ENCODE results near the gene PORCN. TPM values are rescaled to one million over a fixed set of nuclear protein-coding genes. Genes with fewer than 3 reads are reported as not detected.

The PORCN gene
- total and polyA plus RNA-seq, 2 of the 13 experiments (the other 11 are each of a cell fraction or from before 2014, with no cell fraction given), result 3.9 to 5.8 TPM

DNA sequence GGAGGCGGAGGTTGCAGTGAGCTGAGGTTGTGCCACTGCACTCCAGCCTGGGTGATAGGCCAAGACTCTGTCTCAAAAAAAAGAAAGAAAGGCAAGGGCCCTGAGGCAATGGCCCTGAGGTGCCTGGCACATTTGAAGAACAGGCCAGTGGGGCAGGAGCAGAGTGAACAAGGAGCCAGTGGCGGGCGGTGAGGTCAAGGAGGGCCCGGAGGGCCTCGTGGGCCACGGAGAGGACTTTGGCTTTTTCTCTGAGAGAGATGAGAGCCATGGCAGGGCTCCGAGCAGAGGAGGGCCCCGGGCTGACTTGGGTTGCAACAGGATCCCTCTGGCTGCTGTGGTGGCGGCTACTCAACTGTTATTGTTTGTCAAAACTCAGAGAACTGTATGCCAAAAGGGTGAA, 19.5 kb upstream of the PORCN start:
- intact Hi-C loops (cut with micrococcal nuclease; ENCODE audit: unreplicated experiment), result no loop called here
- H4K20me1 ChIP-seq (ENCODE audit: insufficient read depth, low read length), result no peaks in the 10 kb centered on the region
- ChIA-PET POLR2A (no interaction called here), CTCF (ENCODE audit: low intra/inter-chr PET ratio, low total read pairs) (no interaction called here)
- no peak overlapping the region for H3K9ac ChIP-seq (ENCODE audit: insufficient read depth, low read depth, low read length)
- TF ChIP-seq, protein P1, sequence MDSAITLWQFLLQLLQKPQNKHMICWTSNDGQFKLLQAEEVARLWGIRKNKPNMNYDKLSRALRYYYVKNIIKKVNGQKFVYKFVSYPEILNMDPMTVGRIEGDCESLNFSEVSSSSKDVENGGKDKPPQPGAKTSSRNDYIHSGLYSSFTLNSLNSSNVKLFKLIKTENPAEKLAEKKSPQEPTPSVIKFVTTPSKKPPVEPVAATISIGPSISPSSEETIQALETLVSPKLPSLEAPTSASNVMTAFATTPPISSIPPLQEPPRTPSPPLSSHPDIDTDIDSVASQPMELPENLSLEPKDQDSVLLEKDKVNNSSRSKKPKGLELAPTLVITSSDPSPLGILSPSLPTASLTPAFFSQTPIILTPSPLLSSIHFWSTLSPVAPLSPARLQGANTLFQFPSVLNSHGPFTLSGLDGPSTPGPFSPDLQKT (CRISPR knock-in tag; IDR thresholded peaks at IDR 0.05; ENCODE audit: borderline replicate concordance), result no peak
- TF ChIP-seq PLRG1 (conservative IDR thresholded peaks at IDR 0.05), result no peak
- no peak for TF ChIP-seq ZNF354B (CRISPR knock-in tag; IDR thresholded peaks at IDR 0.05)
- TF ChIP-seq ZNF891 (CRISPR knock-in tag; IDR thresholded peaks at IDR 0.05), result no peak
- no peak for TF ChIP-seq GLI4 (CRISPR knock-in tag; IDR thresholded peaks at IDR 0.05; ENCODE audit: borderline replicate concordance)
- TF ChIP-seq HOXA9 (CRISPR knock-in tag; IDR thresholded peaks at IDR 0.05; ENCODE audit: borderline replicate concordance), result no peak
- TF ChIP-seq, protein P2, sequence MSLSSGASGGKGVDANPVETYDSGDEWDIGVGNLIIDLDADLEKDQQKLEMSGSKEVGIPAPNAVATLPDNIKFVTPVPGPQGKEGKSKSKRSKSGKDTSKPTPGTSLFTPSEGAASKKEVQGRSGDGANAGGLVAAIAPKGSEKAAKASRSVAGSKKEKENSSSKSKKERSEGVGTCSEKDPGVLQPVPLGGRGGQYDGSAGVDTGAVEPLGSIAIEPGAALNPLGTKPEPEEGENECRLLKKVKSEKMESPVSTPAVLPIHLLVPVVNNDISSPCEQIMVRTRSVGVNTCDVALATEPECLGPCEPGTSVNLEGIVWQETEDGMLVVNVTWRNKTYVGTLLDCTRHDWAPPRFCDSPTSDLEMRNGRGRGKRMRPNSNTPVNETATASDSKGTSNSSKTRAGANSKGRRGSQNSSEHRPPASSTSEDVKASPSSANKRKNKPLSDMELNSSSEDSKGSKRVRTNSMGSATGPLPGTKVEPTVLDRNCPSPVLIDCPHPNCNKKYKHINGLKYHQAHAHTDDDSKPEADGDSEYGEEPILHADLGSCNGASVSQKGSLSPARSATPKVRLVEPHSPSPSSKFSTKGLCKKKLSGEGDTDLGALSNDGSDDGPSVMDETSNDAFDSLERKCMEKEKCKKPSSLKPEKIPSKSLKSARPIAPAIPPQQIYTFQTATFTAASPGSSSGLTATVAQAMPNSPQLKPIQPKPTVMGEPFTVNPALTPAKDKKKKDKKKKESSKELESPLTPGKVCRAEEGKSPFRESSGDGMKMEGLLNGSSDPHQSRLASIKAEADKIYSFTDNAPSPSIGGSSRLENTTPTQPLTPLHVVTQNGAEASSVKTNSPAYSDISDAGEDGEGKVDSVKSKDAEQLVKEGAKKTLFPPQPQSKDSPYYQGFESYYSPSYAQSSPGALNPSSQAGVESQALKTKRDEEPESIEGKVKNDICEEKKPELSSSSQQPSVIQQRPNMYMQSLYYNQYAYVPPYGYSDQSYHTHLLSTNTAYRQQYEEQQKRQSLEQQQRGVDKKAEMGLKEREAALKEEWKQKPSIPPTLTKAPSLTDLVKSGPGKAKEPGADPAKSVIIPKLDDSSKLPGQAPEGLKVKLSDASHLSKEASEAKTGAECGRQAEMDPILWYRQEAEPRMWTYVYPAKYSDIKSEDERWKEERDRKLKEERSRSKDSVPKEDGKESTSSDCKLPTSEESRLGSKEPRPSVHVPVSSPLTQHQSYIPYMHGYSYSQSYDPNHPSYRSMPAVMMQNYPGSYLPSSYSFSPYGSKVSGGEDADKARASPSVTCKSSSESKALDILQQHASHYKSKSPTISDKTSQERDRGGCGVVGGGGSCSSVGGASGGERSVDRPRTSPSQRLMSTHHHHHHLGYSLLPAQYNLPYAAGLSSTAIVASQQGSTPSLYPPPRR (CRISPR knock-in tag; IDR thresholded peaks at IDR 0.05; ENCODE audit: borderline replicate concordance), result no peak
- TF ChIP-seq SAP130 (CRISPR knock-in tag; IDR thresholded peaks at IDR 0.05; ENCODE audit: low read depth), result no peak
- TF ChIP-seq, protein P3, sequence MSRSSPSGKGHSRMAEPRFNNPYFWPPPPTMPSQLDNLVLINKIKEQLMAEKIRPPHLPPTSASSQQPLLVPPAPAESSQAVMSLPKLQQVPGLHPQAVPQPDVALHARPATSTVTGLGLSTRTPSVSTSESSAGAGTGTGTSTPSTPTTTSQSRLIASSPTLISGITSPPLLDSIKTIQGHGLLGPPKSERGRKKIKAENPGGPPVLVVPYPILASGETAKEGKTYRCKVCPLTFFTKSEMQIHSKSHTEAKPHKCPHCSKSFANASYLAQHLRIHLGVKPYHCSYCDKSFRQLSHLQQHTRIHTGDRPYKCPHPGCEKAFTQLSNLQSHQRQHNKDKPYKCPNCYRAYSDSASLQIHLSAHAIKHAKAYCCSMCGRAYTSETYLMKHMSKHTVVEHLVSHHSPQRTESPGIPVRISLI (CRISPR knock-in tag; IDR thresholded peaks at IDR 0.05; ENCODE audit: borderline replicate concordance), result no peak
- TF ChIP-seq ZNF577 (CRISPR knock-in tag; IDR thresholded peaks at IDR 0.05; ENCODE audit: borderline replicate concordance, low read depth), result no peak
- no peak for TF ChIP-seq CBX2 (IDR thresholded peaks at IDR 0.05; ENCODE audit: low read depth, low read length)
- no peak for TF ChIP-seq CBX2 (CRISPR knock-in tag; IDR thresholded peaks at IDR 0.05; ENCODE audit: low read depth)
- no peak for TF ChIP-seq ZNF382 (CRISPR knock-in tag; IDR thresholded peaks at IDR 0.05; ENCODE audit: borderline replicate concordance)
- no peaks in the 10 kb centered on the region for H3K36me3 ChIP-seq (replicated peaks in 1 of 2; ENCODE audit: control insufficient read depth in 1 of 2, insufficient read depth in 2 of 2, low read length in 2 of 2)
- H3K27me3 ChIP-seq (ENCODE audit: control insufficient read depth in 1 of 2, insufficient read depth in 2 of 2, low read length in 2 of 2), result no peaks in the 10 kb centered on the region
- DNase-seq (ENCODE audit: low spot score) (no peak), FAIRE-seq (no peak), ATAC-seq (no peak)
- in situ Hi-C loops (cut with HindIII; ENCODE audit: extremely low pct_ligation_motif_present, low pct_unique_long_range_greater_than_20kb), result no loop called here
- no peaks in the 10 kb centered on the region for H3K9me3 ChIP-seq (ENCODE audit: low read length)
- BruUV-seq (replicated peaks), result no TSS peak
- H3K27ac ChIP-seq (ENCODE audit: extremely low read length, insufficient read depth, low read length), result no peak overlapping the region
- H3K4me3 ChIP-seq (replicated peaks in 1 of 3; ENCODE audit: insufficient read depth in 1 of 3, low read depth in 2 of 3, low read length in 3 of 3), result no peak overlapping the region
- 0% methylated on average over 1 of the region's 9 CpGs for WGBS (ENCODE audit: low lambda C conversion rate)
- H3K4me1 ChIP-seq (ENCODE audit: insufficient read depth, low read length), result peaks cover 13% of the 10 kb centered on the region
- no peak overlapping the region for H3K4me2 ChIP-seq (ENCODE audit: low read depth, low read length)
- no peaks in the 10 kb centered on the region for H3K79me2 ChIP-seq (ENCODE audit: insufficient read depth, low read length)
- no peak overlapping the region for H2AFZ ChIP-seq (ENCODE audit: low read length)

All from HepG2 (cell line).